ENCODE measurements around the gene CNBD2. TPM values are rescaled to one million over a fixed set of nuclear protein-coding genes. Genes with fewer than 3 reads are reported as not detected.
A peak's percentile ranks its signal among the peaks of the same experiment; 100 is the strongest.

CNBD2 gene
- total and polyA plus RNA-seq, 10 of the 15 experiments (the other 5 are each of a cell fraction or from before 2014, with no cell fraction given), result 0.86 to 7.4 (median 4.6) TPM

DNA sequence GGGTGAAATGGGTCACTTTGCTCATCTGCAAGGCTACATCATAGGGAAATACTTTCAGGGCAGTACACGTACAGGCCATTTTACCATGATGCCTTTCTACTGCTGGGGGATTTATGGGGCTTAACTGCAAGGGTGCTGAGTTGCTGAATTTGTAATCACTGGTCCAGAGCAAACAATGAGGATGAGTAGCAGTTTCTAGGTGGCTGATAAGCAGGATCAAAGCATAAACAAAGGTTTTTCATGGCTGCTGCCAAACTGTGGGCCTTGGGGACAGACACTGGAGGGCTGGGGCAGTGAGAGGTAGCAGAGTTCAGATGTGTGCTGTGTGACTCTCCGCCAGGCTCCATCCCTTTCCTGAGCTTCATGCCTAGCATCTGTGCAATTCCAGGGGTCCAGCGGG lies 68.3 kb downstream of the CNBD2 start (continued):
- TF ChIP-seq, protein P1, sequence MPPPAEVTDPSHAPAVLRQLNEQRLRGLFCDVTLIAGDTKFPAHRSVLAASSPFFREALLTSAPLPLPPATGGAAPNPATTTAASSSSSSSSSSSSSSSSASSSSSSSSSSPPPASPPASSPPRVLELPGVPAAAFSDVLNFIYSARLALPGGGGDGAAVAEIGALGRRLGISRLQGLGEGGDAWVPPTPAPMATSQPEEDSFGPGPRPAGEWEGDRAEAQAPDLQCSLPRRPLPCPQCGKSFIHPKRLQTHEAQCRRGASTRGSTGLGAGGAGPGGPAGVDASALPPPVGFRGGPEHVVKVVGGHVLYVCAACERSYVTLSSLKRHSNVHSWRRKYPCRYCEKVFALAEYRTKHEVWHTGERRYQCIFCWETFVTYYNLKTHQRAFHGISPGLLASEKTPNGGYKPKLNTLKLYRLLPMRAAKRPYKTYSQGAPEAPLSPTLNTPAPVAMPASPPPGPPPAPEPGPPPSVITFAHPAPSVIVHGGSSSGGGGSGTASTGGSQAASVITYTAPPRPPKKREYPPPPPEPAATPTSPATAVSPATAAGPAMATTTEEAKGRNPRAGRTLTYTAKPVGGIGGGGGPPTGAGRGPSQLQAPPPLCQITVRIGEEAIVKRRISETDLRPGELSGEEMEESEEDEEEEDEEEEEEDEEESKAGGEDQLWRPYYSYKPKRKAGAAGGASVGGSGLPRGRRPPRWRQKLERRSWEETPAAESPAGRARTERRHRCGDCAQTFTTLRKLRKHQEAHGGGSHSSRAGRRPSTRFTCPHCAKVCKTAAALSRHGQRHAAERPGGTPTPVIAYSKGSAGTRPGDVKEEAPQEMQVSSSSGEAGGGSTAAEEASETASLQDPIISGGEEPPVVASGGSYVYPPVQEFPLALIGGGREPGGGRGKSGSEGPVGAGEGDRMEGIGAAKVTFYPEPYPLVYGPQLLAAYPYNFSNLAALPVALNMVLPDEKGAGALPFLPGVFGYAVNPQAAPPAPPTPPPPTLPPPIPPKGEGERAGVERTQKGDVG (CRISPR knock-in tag; IDR thresholded peaks at IDR 0.05), result no peak

DNA sequence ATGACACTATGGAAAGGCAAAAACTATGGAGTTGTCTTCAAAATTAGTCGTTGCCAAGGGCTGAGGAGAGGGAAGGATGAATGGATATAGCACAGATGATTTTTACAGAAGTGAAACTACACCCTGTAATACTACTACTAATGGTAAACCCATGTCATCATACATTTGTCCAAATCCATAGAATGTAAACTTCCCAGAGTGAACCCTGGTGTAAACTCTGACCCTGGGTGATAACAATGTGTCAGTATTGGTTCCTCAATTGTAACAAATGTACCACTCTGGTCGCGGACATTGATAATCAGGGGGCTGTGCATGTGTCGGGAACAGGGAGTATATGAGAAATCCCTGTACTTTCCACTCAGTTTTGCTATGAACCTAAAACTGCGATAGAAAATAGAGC lies 72.2 kb downstream of the CNBD2 start:
- WGBS (ENCODE audit: insufficient coverage, insufficient replicate concordance, low lambda C conversion rate, missing lambda C conversion rate), result 27% methylated on average over 5 of the region's 5 CpGs
- Histone ChIP-seq H3K27ac (ENCODE audit: control insufficient read depth, insufficient read depth) (no peak overlapping the region), H3K9ac (ENCODE audit: control insufficient read depth, insufficient read depth, low read length) (no peak overlapping the region), H3K4me1 (ENCODE audit: control insufficient read depth, insufficient read depth, low read length) (no peaks in the 10 kb centered on the region), H3K9me3 (replicated peaks; ENCODE audit: control insufficient read depth, insufficient read depth, low read length) (no peaks in the 10 kb centered on the region), H2AFZ (ENCODE audit: control insufficient read depth, low read depth, low read length) (no peak overlapping the region), H3K27me3 (replicated peaks in 1 of 2; ENCODE audit: control insufficient read depth in 2 of 2, insufficient read depth in 2 of 2, low read length in 1 of 2) (no peaks in the 10 kb centered on the region), H4K20me1 (ENCODE audit: control insufficient read depth, insufficient read depth) (no peaks in the 10 kb centered on the region), H3K4me3 (no peak overlapping the region), H3K4me2 (ENCODE audit: control insufficient read depth, insufficient read depth) (no peak overlapping the region), H3K36me3 (ENCODE audit: control insufficient read depth in 2 of 2, insufficient read depth in 2 of 2, low read length in 1 of 2) (no peaks in the 10 kb centered on the region), H3K79me2 (ENCODE audit: control insufficient read depth, insufficient read depth, low read length) (no peaks in the 10 kb centered on the region)
- no peak for FAIRE-seq
- ATAC-seq, result peak; percentile 79
- ChIA-PET SMC1A (ENCODE audit: uncharacterized antibody, unreplicated experiment) (interaction anchor here (1.2 to 1.9 kb wide), 4 partner anchors 11 to 50 kb away, joined by 3 to 13 read pairs (median 4); no protein-coding TSS in a partner anchor), POLR2A (interaction anchor here (0.5 to 0.6 kb wide), 2 partner anchors 90 to 619 kb away, joined by 5 to 6 read pairs; no protein-coding TSS in a partner anchor), CTCF (interaction anchor here (0.7 to 1.5 kb wide), 5 partner anchors 11 to 550 kb away, joined by 3 to 7 read pairs (median 4); no protein-coding TSS in a partner anchor), RAD21 (ENCODE audit: unreplicated experiment) (interaction anchor here (1.1 to 1.3 kb wide), 2 partner anchors 48 to 98 kb away, joined by 3 to 5 read pairs; no protein-coding TSS in a partner anchor)
- DNase-seq (ENCODE audit: low read depth, low spot score), result no peak
- intact Hi-C loops (cut with micrococcal nuclease; ENCODE audit: unreplicated experiment) (no loop called here), in situ Hi-C loops (cut with MboI) (no loop called here)
- no TSS peak for BruUV-seq (replicated peaks)
- no peak for TF ChIP-seq SMC3 (IDR thresholded peaks at IDR 0.05; ENCODE audit: borderline replicate concordance, low read length)
- peak; percentile 69 for TF ChIP-seq NR2C1 (IDR thresholded peaks at IDR 0.05)
- TF ChIP-seq, protein P2, sequence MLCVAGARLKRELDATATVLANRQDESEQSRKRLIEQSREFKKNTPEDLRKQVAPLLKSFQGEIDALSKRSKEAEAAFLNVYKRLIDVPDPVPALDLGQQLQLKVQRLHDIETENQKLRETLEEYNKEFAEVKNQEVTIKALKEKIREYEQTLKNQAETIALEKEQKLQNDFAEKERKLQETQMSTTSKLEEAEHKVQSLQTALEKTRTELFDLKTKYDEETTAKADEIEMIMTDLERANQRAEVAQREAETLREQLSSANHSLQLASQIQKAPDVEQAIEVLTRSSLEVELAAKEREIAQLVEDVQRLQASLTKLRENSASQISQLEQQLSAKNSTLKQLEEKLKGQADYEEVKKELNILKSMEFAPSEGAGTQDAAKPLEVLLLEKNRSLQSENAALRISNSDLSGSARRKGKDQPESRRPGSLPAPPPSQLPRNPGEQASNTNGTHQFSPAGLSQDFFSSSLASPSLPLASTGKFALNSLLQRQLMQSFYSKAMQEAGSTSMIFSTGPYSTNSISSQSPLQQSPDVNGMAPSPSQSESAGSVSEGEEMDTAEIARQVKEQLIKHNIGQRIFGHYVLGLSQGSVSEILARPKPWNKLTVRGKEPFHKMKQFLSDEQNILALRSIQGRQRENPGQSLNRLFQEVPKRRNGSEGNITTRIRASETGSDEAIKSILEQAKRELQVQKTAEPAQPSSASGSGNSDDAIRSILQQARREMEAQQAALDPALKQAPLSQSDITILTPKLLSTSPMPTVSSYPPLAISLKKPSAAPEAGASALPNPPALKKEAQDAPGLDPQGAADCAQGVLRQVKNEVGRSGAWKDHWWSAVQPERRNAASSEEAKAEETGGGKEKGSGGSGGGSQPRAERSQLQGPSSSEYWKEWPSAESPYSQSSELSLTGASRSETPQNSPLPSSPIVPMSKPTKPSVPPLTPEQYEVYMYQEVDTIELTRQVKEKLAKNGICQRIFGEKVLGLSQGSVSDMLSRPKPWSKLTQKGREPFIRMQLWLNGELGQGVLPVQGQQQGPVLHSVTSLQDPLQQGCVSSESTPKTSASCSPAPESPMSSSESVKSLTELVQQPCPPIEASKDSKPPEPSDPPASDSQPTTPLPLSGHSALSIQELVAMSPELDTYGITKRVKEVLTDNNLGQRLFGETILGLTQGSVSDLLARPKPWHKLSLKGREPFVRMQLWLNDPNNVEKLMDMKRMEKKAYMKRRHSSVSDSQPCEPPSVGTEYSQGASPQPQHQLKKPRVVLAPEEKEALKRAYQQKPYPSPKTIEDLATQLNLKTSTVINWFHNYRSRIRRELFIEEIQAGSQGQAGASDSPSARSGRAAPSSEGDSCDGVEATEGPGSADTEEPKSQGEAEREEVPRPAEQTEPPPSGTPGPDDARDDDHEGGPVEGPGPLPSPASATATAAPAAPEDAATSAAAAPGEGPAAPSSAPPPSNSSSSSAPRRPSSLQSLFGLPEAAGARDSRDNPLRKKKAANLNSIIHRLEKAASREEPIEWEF (IDR thresholded peaks at IDR 0.05; ENCODE audit: insufficient replicate concordance, low read depth, low read length), result no peak
- TF ChIP-seq IRF4 (IDR thresholded peaks at IDR 0.05; ENCODE audit: low read depth, low read length), result peak; percentile 52; the same call in 1 of the 2 replicates
- 0 out of 2 replicates have a peak, but pooled peaks have one; percentile 27 for TF ChIP-seq BCL11A (IDR thresholded peaks at IDR 0.05; ENCODE audit: low read depth, low read length)
- TF ChIP-seq NFIC (IDR thresholded peaks at IDR 0.05; ENCODE audit: low read depth, low read length), result no peak
- TF ChIP-seq CBFB (IDR thresholded peaks at IDR 0.05; ENCODE audit: low read depth), result no peak
- TF ChIP-seq KAT2A (conservative IDR thresholded peaks at IDR 0.05; ENCODE audit: control insufficient read depth, low read depth, low read length), result no peak
- TF ChIP-seq NR2C2 (IDR thresholded peaks at IDR 0.05; ENCODE audit: borderline replicate concordance, control insufficient read depth, insufficient read length, low read depth), result no peak
- no peak for TF ChIP-seq JUND (IDR thresholded peaks at IDR 0.05; ENCODE audit: low read depth, low read length)
- TF ChIP-seq, protein P3, sequence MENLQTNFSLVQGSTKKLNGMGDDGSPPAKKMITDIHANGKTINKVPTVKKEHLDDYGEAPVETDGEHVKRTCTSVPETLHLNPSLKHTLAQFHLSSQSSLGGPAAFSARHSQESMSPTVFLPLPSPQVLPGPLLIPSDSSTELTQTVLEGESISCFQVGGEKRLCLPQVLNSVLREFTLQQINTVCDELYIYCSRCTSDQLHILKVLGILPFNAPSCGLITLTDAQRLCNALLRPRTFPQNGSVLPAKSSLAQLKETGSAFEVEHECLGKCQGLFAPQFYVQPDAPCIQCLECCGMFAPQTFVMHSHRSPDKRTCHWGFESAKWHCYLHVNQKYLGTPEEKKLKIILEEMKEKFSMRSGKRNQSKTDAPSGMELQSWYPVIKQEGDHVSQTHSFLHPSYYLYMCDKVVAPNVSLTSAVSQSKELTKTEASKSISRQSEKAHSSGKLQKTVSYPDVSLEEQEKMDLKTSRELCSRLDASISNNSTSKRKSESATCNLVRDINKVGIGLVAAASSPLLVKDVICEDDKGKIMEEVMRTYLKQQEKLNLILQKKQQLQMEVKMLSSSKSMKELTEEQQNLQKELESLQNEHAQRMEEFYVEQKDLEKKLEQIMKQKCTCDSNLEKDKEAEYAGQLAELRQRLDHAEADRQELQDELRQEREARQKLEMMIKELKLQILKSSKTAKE (IDR thresholded peaks at IDR 0.05; ENCODE audit: low read depth, poor library complexity, severe bottlenecking), result peak; percentile 31

All from GM12878 (cell line).